Sigmoid colon (tissue), 4 donors: Measurements from ENCODE around the gene PSMD11.
"Not testable (repeated sequence)": the region's sequence is repeated elsewhere in the genome, so short reads cannot be mapped to it uniquely, and the experiment has no call there.

Source experiments
- POLR2AphosphoS5 ChIP-seq, 4 donors: sonication (generic); formaldehyde crosslinking; IDR thresholded peaks; one replicate each; pipeline ENCODE4 v1.6.1; 2017; ENCODE audit warnings: antibody characterized with exemption in 4 of 4
- TF ChIP-seq, protein P1 (sequence below), 4 experiments: fragments of 450-650 bp in 3 of 4; fragments of 200-600 bp in 1 of 4; IDR thresholded peaks; one replicate each; pipeline ENCODE4 v1.5.1; 2016 to 2019; ENCODE audit warnings: antibody characterized with exemption in 4 of 4, mild to moderate bottlenecking in 3 of 4, moderate library complexity in 2 of 4

GRCh38 chr17:32524553-32524880, 80.2 kb downstream of the PSMD11 start:
- TF ChIP-seq, protein P1, sequence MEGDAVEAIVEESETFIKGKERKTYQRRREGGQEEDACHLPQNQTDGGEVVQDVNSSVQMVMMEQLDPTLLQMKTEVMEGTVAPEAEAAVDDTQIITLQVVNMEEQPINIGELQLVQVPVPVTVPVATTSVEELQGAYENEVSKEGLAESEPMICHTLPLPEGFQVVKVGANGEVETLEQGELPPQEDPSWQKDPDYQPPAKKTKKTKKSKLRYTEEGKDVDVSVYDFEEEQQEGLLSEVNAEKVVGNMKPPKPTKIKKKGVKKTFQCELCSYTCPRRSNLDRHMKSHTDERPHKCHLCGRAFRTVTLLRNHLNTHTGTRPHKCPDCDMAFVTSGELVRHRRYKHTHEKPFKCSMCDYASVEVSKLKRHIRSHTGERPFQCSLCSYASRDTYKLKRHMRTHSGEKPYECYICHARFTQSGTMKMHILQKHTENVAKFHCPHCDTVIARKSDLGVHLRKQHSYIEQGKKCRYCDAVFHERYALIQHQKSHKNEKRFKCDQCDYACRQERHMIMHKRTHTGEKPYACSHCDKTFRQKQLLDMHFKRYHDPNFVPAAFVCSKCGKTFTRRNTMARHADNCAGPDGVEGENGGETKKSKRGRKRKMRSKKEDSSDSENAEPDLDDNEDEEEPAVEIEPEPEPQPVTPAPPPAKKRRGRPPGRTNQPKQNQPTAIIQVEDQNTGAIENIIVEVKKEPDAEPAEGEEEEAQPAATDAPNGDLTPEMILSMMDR (IDR thresholded peaks at IDR 0.05), result not testable (repeated sequence)
- not testable (repeated sequence) for TF ChIP-seq POLR2AphosphoS5 (IDR thresholded peaks at IDR 0.05)
